ENCODE measurements around the gene SLITRK1.

The SLITRK1 gene, protein sequence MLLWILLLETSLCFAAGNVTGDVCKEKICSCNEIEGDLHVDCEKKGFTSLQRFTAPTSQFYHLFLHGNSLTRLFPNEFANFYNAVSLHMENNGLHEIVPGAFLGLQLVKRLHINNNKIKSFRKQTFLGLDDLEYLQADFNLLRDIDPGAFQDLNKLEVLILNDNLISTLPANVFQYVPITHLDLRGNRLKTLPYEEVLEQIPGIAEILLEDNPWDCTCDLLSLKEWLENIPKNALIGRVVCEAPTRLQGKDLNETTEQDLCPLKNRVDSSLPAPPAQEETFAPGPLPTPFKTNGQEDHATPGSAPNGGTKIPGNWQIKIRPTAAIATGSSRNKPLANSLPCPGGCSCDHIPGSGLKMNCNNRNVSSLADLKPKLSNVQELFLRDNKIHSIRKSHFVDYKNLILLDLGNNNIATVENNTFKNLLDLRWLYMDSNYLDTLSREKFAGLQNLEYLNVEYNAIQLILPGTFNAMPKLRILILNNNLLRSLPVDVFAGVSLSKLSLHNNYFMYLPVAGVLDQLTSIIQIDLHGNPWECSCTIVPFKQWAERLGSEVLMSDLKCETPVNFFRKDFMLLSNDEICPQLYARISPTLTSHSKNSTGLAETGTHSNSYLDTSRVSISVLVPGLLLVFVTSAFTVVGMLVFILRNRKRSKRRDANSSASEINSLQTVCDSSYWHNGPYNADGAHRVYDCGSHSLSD

DNA sequence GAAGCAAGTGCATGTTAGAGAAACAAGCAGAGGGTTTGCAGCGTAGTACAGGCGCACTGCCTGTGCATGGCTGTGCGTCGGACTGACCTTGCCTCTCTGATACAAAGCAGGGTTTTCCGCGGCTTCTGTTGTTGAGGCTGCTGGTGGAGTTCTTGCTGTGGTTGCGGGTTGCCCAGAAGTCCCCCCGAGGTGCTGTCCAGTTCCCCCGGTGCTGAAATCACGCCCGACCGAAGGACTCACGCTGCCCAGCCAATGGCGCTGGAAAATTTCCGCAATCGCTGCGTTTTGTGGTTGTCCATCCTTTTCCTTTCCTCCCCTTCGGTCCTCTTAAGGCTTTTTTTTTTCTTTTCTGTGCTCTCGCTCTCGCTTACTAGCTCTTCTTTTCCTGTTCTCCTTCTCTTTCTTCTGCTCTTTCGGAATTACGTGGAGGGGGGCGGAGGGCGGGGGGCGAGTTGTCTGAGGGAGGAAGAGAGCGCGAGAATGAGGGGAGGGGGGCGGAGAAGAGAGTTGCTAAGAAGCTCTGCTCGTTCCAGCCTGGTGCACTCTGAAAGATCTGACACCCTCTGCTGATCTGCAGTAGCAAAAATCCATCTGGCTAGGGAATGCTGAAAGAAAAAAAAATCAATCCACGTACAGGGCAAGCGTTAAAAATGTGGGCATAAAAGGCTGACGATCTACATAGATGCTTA is at the start of gene SLITRK1:
Gene SLITRK1 (minus strand): TSS at position 558 of the 689 bp plus-strand sequence. CDS start 967 bp downstream, outside the sequence.
- Mint-ChIP-seq H3K4me1 (no peaks in the 10 kb centered on the region), H3K36me3 (no peaks in the 10 kb centered on the region), H3K27ac (no peak within 1 kb of the TSS), H3K27me3 (peaks cover 35% of the 10 kb centered on the region), H3K9me3 (peaks cover 3% of the 10 kb centered on the region), H3K4me3 (no peak within 1 kb of the TSS)
- no peak for ATAC-seq

DNA sequence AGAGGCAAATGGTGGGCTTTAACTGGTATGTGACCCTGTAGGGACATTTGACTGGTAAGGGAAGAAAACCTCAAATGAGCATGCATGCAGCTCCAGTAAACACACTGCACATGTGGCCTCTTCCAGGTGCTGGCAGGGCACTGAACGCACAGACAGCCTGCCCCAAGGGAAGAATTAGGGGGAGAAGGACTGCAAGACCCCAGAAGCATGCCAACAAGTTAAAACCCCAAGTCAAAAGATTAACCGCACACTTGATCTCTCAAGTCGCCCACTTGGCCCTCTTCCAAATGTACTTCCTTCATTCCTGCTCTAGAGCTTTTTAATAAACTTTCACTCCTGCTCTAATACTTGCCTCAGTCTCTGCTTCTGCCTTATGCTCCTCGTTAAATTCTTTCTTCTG is 46.9 kb upstream of the SLITRK1 start:
- Mint-ChIP-seq H3K36me3 (no peaks in the 10 kb centered on the region), H3K27ac (no peak overlapping the region), H3K27me3 (no peaks in the 10 kb centered on the region), H3K4me3 (no peak overlapping the region), H3K4me1 (no peaks in the 10 kb centered on the region), H3K9me3 (peaks cover 5% of the 10 kb centered on the region)
- no peak for ATAC-seq

DNA sequence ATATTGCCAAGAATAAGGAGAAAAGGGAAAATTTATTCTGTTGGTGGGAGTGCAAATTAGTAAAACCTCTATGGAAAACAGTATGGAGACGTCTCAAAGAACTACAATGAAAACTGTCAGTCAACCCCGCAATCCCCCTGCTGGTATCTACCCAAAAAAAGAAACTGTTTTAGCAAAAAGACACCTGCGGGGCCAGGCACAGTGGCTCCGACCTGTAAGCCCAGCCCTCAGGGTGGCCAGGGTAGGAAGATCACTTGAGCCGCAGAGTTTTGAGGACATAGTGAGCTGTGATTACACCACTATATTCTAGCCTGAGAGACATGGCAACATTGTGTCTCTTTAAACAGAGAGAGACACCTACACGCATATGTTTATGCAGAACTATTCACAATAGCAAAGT is 37.5 kb upstream of the SLITRK1 start:
- no peak overlapping the region for H3K27ac Mint-ChIP-seq
- H3K4me3 Mint-ChIP-seq, result no peak overlapping the region
- H3K4me1 Mint-ChIP-seq, result no peaks in the 10 kb centered on the region
- no peaks in the 10 kb centered on the region for H3K36me3 Mint-ChIP-seq
- no peaks in the 10 kb centered on the region for H3K27me3 Mint-ChIP-seq
- ATAC-seq, result no peak
- peaks cover 4% of the 10 kb centered on the region for H3K9me3 Mint-ChIP-seq

DNA sequence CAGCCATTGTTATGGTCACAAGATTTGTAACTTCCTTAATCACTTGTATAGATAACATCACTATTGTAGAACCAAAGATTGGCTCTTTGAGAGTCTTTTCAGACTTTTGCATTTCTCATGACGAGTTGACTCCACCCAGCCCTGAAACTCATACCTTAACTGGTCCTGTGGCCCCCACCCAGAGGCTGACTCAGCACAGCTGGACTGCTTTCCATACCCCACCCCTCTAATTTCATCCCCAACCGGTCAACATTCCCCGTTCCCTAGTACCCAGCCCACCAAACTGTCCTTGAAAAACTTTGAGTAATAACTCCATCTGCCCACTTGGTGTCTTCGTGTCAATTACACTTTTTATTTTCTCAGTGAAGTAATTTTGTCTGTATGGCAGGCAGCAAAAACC is 32.1 kb upstream of the SLITRK1 start:
- no peak for ATAC-seq
- H3K36me3 Mint-ChIP-seq, result no peaks in the 10 kb centered on the region
- peaks cover 23% of the 10 kb centered on the region for H3K9me3 Mint-ChIP-seq
- H3K4me3 Mint-ChIP-seq, result no peak overlapping the region
- no peaks in the 10 kb centered on the region for H3K27me3 Mint-ChIP-seq
- H3K4me1 Mint-ChIP-seq, result no peaks in the 10 kb centered on the region
- no peak overlapping the region for H3K27ac Mint-ChIP-seq

DNA sequence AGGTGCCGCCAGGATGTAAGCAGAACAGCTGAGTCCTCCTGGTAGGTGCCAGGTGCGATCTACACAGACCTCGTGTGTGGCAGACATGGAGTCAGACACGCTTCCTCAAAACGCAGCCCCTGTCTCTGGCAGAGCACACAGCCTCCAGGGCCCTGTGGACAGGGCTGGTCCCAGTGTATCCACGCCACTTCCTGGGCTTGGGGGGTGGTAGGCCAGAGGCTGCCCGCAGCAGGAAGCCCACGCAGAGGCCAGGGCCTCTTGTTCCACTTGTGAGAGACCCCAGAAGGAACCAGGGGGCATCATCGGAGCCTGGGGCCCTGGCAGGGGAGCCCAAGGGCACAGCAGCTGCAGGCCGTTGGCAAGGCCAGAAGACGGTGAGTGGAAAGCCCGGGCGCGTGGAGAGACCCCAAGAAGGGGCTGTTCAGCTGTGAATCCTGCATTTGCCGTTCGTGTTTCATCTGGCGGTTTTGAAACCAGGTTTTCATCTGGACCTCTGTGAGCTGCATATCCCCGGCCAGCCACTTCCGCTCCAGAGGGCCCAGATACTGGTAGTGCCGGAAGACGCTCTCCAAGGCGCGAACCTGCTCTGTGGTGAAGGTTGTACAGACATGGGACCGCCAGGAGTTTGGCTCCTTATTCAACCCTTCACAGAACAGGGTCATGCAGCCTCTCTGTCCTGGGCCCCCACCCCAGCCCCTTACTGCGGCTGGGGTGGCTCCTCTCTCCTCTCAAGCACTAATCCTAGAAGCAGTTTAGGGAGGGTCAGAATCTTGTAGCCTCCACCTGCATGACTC is 25.1 kb upstream of the SLITRK1 start:
- no peaks in the 10 kb centered on the region for H3K4me1 Mint-ChIP-seq
- no peak overlapping the region for H3K27ac Mint-ChIP-seq
- peak; percentile 54 for ATAC-seq

DNA sequence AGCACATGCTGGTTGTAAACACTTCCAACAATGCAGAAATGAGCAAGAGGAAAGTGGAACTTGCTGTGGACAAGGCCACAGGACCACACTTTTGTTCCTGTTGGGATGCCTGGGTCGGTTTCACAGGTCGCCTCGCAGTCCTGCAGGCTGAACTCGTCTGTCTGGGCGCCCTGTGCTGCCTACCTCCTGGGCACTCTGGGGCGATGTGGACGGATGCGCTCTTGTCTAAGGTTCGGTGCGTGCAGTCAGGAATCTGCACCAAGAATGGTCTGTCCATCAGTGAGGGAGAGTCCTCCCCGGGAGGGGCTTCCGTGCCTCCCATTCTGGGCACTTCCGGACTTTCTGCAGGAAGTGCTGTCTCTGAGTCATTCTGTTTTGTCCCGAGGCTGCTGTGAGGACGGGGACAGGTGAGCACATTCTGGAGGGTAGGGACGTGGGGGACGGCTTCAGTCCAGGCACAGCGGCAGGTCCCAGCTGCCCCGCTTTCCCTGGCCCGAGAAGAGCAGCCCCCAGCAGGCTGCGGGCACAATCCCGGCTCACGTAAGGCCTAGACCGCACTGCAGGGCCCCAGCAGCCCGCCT is 24.1 kb upstream of the SLITRK1 start:
- Mint-ChIP-seq H3K36me3 (no peaks in the 10 kb centered on the region), H3K4me1 (no peaks in the 10 kb centered on the region), H3K9me3 (peaks cover 22% of the 10 kb centered on the region), H3K27ac (no peak overlapping the region), H3K27me3 (no peaks in the 10 kb centered on the region), H3K4me3 (no peak overlapping the region)
- no peak for ATAC-seq

More for the DNA sequence above, 25.1 kb upstream of the SLITRK1 start:
- Mint-ChIP-seq H3K36me3 (no peaks in the 10 kb centered on the region), H3K9me3 (peaks cover 28% of the 10 kb centered on the region), H3K27me3 (no peaks in the 10 kb centered on the region), H3K4me3 (no peak overlapping the region)

DNA sequence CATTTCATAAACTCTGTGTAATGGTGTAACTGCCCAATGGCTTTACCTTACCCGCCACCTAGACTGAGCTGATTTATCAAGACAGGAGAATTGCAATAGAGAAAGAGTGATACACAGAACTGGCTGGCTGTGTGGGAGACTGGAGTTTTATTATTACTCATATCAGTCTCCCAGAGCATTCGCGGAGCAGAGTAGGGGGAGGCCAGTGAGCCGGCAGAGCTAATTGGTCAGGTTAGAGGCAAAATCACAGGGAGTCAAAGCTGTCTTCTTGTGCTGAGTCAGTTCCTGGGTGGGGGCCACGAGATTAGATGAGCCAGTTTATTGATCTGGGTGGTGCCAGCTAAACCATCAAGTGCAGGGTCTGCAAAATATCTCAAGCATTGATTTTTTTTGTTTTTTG is 23.4 kb upstream of the SLITRK1 start:
- Mint-ChIP-seq H3K27ac (no peak overlapping the region), H3K36me3 (no peaks in the 10 kb centered on the region), H3K9me3 (peaks cover 18% of the 10 kb centered on the region), H3K4me3 (no peak overlapping the region), H3K4me1 (no peaks in the 10 kb centered on the region), H3K27me3 (no peaks in the 10 kb centered on the region)
- no peak for ATAC-seq

- ATAC-seq, result no peak
- H3K4me1 Mint-ChIP-seq, result no peaks in the 10 kb centered on the region
- H3K4me3 Mint-ChIP-seq, result no peak overlapping the region
- H3K36me3 Mint-ChIP-seq, result no peaks in the 10 kb centered on the region
- H3K27ac Mint-ChIP-seq, result no peak overlapping the region
- H3K27me3 Mint-ChIP-seq, result no peaks in the 10 kb centered on the region
- H3K9me3 Mint-ChIP-seq, result peaks cover 3% of the 10 kb centered on the region
Measured at GRCh38 chr13:83895994-83896580, 13.8 kb upstream of the SLITRK1 start.

DNA sequence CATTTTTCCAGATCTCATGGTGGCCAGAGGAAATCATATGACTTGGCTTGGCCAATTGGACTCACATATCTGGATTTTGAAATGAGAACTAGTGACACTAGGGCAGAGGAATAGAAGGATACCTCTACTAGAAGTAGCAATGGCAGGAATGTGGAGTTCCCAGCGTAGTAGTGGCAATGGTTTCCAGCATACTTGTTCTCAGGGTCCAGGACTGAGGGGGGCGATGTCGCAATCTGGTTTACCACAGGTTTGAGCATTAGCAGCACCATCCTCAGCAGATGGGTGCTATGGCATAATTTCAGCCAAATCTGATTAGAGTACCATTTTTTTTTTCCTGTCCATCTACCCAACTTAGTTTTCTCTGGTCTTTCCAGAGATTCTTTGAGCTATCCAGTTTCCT is 8.1 kb upstream of the SLITRK1 start:
- Mint-ChIP-seq H3K4me1 (no peaks in the 10 kb centered on the region), H3K4me3 (no peak overlapping the region), H3K9me3 (no peaks in the 10 kb centered on the region), H3K27me3 (no peaks in the 10 kb centered on the region), H3K27ac (no peak overlapping the region), H3K36me3 (no peaks in the 10 kb centered on the region)
- no peak for ATAC-seq

- Mint-ChIP-seq H3K4me1 (no peaks in the 10 kb centered on the region), H3K9me3 (peaks cover 2% of the 10 kb centered on the region), H3K4me3 (no peak overlapping the region), H3K36me3 (no peaks in the 10 kb centered on the region), H3K27ac (no peak overlapping the region), H3K27me3 (peaks cover 28% of the 10 kb centered on the region)
- ATAC-seq, result no peak
Measured at GRCh38 chr13:83884141-83884540, 1.9 kb upstream of the SLITRK1 start.

DNA sequence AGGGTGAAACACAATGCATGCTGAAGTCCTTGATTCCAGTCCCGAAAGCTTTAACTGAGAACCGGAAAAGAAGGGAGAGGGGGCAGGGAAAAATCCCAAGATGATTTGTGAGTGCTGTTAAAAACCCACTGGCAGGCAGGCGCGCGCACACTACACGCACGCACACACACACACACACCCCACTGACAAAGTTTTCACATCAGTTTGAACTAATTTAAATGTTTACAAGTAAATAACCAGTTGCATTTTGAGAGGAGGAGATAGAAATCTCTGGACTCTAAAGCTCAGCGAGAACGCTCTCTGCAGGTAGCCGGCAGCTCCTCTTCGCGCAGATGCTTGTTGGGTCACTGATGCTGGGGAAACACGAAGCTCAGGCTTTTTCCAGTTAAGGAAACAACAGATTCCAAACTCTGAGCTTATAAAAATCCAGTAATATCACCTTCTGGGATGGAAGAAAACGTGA is 818 bp upstream of the SLITRK1 start:
- H3K4me3 Mint-ChIP-seq, result no peak overlapping the region
- ATAC-seq, result no peak
- no peaks in the 10 kb centered on the region for H3K4me1 Mint-ChIP-seq
- peaks cover 35% of the 10 kb centered on the region for H3K27me3 Mint-ChIP-seq
- no peak overlapping the region for H3K27ac Mint-ChIP-seq
- H3K9me3 Mint-ChIP-seq, result peaks cover 3% of the 10 kb centered on the region
- no peaks in the 10 kb centered on the region for H3K36me3 Mint-ChIP-seq

DNA sequence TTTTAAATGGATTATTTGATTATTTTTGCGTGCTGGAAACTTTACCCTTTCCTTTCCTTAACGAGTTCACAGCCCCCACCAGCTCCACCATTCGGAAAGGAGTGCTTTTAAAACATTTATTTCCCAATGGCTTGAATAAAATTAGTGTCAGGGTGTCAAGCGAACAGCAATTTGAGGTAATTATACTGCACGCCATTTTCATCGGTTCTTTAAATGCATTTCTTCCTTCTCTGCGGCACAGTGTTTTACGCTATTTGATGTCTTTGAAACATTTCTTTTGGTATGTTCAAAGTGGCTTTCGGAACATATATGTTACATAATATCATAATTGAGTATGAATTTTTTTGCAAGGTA is 309 bp upstream of the SLITRK1 start:
- Mint-ChIP-seq H3K27ac (no peak overlapping the region), H3K4me1 (no peaks in the 10 kb centered on the region), H3K36me3 (no peaks in the 10 kb centered on the region), H3K9me3 (peaks cover 3% of the 10 kb centered on the region), H3K27me3 (peaks cover 35% of the 10 kb centered on the region), H3K4me3 (no peak overlapping the region)
- ATAC-seq, result no peak

DNA sequence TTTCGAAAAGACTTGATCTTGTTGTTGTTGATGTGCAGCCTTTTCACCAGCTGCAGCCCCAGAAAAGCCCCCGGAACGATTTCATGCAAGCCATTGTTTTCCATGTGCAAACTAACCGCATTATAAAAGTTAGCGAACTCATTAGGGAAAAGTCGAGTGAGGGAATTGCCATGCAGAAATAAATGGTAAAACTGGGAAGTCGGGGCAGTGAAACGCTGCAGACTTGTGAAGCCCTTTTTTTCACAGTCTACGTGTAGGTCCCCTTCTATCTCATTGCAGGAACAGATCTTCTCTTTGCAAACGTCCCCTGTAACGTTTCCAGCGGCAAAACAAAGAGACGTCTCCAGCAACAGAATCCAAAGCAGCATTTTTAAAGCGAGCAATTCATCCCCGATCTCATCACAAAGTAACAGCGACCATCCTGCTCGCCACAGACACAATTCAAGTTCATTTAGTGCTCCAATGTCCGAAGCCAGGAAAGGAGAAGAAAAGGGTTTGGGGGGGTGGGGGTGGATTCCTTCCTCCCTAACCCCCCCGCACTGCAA is 1.1 kb downstream of the SLITRK1 start:
- ATAC-seq, result no peak
- peaks cover 35% of the 10 kb centered on the region for H3K27me3 Mint-ChIP-seq
- H3K9me3 Mint-ChIP-seq, result peaks cover 3% of the 10 kb centered on the region
- H3K4me3 Mint-ChIP-seq, result no peak overlapping the region
- no peaks in the 10 kb centered on the region for H3K36me3 Mint-ChIP-seq
- no peak overlapping the region for H3K27ac Mint-ChIP-seq
- no peaks in the 10 kb centered on the region for H3K4me1 Mint-ChIP-seq
